Ishikawa (cell line): Measurements from ENCODE around the gene RNU6-9.

Experiments used
- CEBPB ChIP-seq: IDR thresholded peaks from 2 replicates; pipeline ENCODE4 v1.6.1; 2012
- CREB1 ChIP-seq: IDR thresholded peaks from 2 replicates; pipeline ENCODE4 v1.6.1; 2012; ENCODE audit warnings: low read depth
- EGR1 ChIP-seq: IDR thresholded peaks from 2 replicates; pipeline ENCODE4 v1.6.1; 2012
- EP300 ChIP-seq: IDR thresholded peaks from 2 replicates; pipeline ENCODE4 v1.6.1; 2012; ENCODE audit warnings: borderline replicate concordance
- FOXM1 ChIP-seq: IDR thresholded peaks from 2 replicates; pipeline ENCODE4 v1.6.1; 2012; ENCODE audit warnings: low read depth, borderline replicate concordance
- MAX ChIP-seq: IDR thresholded peaks from 2 replicates; pipeline ENCODE4 v1.6.1; 2012
- NFIC ChIP-seq: IDR thresholded peaks from 2 replicates; pipeline ENCODE4 v1.6.1; 2012
- RAD21 ChIP-seq: IDR thresholded peaks from 2 replicates; pipeline ENCODE4 v1.6.1; 2012; ENCODE audit warnings: low read depth
- REST ChIP-seq: IDR thresholded peaks from 2 replicates; pipeline ENCODE4 v1.6.1; 2012; ENCODE audit warnings: low read depth, mild to moderate bottlenecking
- TAF1 ChIP-seq: IDR thresholded peaks from 2 replicates; pipeline ENCODE4 v1.6.1; 2012; ENCODE audit warnings: low read depth, mild to moderate bottlenecking
- TCF12 ChIP-seq: IDR thresholded peaks from 2 replicates; pipeline ENCODE4 v1.6.1; 2012; ENCODE audit warnings: low read depth
- TEAD4 ChIP-seq: IDR thresholded peaks from 2 replicates; pipeline ENCODE4 v1.6.1; 2012
- USF1 ChIP-seq: IDR thresholded peaks from 2 replicates; pipeline ENCODE4 v1.6.1; 2012
- YY1 ChIP-seq: IDR thresholded peaks from 2 replicates; pipeline ENCODE4 v1.6.1; 2012; ENCODE audit warnings: low read depth
- ZBTB7A ChIP-seq: IDR thresholded peaks from 2 replicates; pipeline ENCODE4 v1.6.1; 2012; ENCODE audit warnings: low read depth

Gene RNU6-9

GRCh38 chr19:899336-900042 is 6.2 kb downstream of the RNU6-9 start:
- TF ChIP-seq CREB1, result no peak
- TF ChIP-seq RAD21, result no peak
- TF ChIP-seq ZBTB7A, result no peak
- no peak for TF ChIP-seq EGR1
- TF ChIP-seq REST, result no peak
- TF ChIP-seq TEAD4, result no peak

GRCh38 chr19:900043-900301 is 6.7 kb downstream of the RNU6-9 start:
- TF ChIP-seq TAF1 (no peak), CEBPB (no peak), EP300 (no peak), RAD21 (no peak), USF1 (no peak), REST (no peak), EGR1 (no peak), NFIC (no peak), TCF12 (no peak), FOXM1 (no peak), ZBTB7A (no peak), CREB1 (no peak), TEAD4 (no peak), YY1 (no peak), MAX (no peak)

GRCh38 chr19:900302-901111 is 7.2 kb downstream of the RNU6-9 start:
- TF ChIP-seq ZBTB7A (no peak), MAX (peak; percentile 20; the same call in 1 of the 2 replicates)

GRCh38 chr19:901216-902092 is 8.2 kb downstream of the RNU6-9 start:
- TF ChIP-seq CEBPB, result no peak
- no peak for TF ChIP-seq FOXM1
- no peak for TF ChIP-seq NFIC

GRCh38 chr19:902093-902370 is 8.7 kb downstream of the RNU6-9 start:
- TF ChIP-seq TCF12 (no peak), USF1 (no peak)

GRCh38 chr19:902446-903226 is 9.4 kb downstream of the RNU6-9 start:
- no peak for TF ChIP-seq RAD21
- no peak for TF ChIP-seq CEBPB
- no peak for TF ChIP-seq MAX
- no peak for TF ChIP-seq TAF1
- no peak for TF ChIP-seq TEAD4
- TF ChIP-seq YY1, result no peak
- TF ChIP-seq TCF12, result no peak
- no peak for TF ChIP-seq NFIC
- no peak for TF ChIP-seq REST
- no peak for TF ChIP-seq USF1
- TF ChIP-seq EP300, result no peak
- no peak for TF ChIP-seq CREB1
- no peak for TF ChIP-seq ZBTB7A
